ENCODE data around the gene FKRP.

FKRP gene

GRCh38 chr19:46719629-46720502, 26.0 kb upstream of the FKRP start:
- peak; percentile 42 for DNase-seq

GRCh38 chr19:46720503-46721239, 25.2 kb upstream of the FKRP start:
- no peak for DNase-seq

GRCh38 chr19:46721269-46722003, 24.4 kb upstream of the FKRP start:
- DNase-seq = no peak

- no peak for DNase-seq
These were observed 23.9 kb upstream of the FKRP start for GRCh38 chr19:46722004-46722380.

- no peak for DNase-seq
These were observed 23.3 kb upstream of the FKRP start for GRCh38 chr19:46722421-46723022.

GRCh38 chr19:46723023-46723461, 22.8 kb upstream of the FKRP start:
- DNase-seq = no peak

GRCh38 chr19:46723471-46723870, 22.4 kb upstream of the FKRP start:
- no peak for DNase-seq

- no peak for DNase-seq
These were observed 21.4 kb upstream of the FKRP start for GRCh38 chr19:46724468-46724867.

- no peak for DNase-seq
These were observed 20.6 kb upstream of the FKRP start for GRCh38 chr19:46725036-46725820.

- no peak for DNase-seq
These were observed 19.9 kb upstream of the FKRP start for GRCh38 chr19:46725859-46726393.

GRCh38 chr19:46726551-46726950, 19.3 kb upstream of the FKRP start:
- DNase-seq = no peak

- DNase-seq = no peak
These were observed 18.8 kb upstream of the FKRP start for GRCh38 chr19:46726971-46727501.

- no peak for DNase-seq
These were observed 18.1 kb upstream of the FKRP start for GRCh38 chr19:46727757-46728156.

- DNase-seq = no peak
These were observed 17.6 kb upstream of the FKRP start for GRCh38 chr19:46728208-46728607.

GRCh38 chr19:46728693-46729339, 17.0 kb upstream of the FKRP start:
- peak; percentile 75 for DNase-seq

GRCh38 chr19:46729696-46730095, 16.2 kb upstream of the FKRP start:
- no peak for DNase-seq

GRCh38 chr19:46730187-46730586, 15.7 kb upstream of the FKRP start:
- no peak for DNase-seq

- DNase-seq = no peak
These were observed 15.3 kb upstream of the FKRP start for GRCh38 chr19:46730595-46730994.

GRCh38 chr19:46731007-46731501, 14.8 kb upstream of the FKRP start:
- DNase-seq = no peak

GRCh38 chr19:46731584-46731983, 14.3 kb upstream of the FKRP start:
- no peak for DNase-seq
